GM12891 (cell line): ENCODE measurements around the gene FGFR1OP2.

Source experiments
- POLR2A ChIP-seq: IDR thresholded peaks from 2 replicates; pipeline ENCODE4 v1.6.1; 2011; ENCODE audit warnings: low read depth, low read length, control low read depth
- POLR2AphosphoS5 ChIP-seq: IDR thresholded peaks from 2 replicates; pipeline ENCODE4 v1.6.1; 2011; ENCODE audit warnings: low read depth, low read length, control low read depth
- SPI1 ChIP-seq: IDR thresholded peaks from 2 replicates; pipeline ENCODE4 v1.6.1; 2011; ENCODE audit warnings: low read depth, low read length, control low read depth
- TAF1 ChIP-seq: IDR thresholded peaks from 2 replicates; pipeline ENCODE4 v1.6.1; 2011; ENCODE audit warnings: low read depth, low read length, control low read depth

- TF ChIP-seq TAF1 = no peak
- TF ChIP-seq POLR2AphosphoS5 = no peak
- no peak for TF ChIP-seq POLR2A
- TF ChIP-seq SPI1 = no peak
Observed at GRCh38 chr12:26966842-26967241, 28.6 kb downstream of the FGFR1OP2 start.
